ENCODE data around the gene ZDHHC19.

DNA sequence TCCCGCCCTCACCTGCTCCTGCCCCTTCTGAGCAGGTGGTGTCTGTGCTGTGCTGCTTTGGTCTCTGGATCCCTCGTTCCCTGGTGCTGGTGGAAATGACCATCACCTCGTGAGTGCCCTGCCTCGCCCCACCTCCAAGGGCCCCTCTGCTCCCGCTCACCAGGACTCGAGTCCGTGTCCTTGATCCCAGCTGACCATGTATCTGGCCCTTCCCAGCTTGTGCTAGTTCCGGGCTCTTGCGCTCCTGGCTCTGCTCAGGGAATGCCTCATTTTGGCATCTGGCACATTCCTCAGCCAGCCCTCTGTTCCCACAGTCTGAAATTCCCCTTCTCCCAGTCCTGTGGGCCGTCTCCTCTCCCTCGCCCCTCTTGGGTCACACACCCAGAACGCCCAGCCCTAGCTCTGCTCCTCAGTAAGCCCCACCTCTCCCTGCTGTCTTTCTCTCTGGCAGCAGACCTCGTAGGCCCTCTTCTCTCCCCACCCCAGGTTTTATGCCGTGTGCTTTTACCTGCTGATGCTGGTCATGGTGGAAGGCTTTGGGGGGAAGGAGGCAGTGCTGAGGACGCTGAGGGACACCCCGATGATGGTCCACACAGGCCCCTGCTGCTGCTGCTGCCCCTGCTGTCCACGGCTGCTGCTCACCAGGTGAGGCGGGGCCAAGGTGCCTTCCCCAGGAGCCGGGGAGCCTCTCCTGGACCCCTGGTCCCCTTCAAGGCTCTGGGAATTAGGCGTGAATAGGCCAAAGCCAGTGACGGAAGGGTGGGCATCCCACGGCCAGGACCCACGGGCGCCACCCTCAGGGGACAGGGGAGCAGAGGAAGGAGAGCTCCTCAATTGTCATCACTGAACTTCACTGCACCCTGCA, 16.7 kb upstream of the ZDHHC19 start:
- TF ChIP-seq, protein P1, sequence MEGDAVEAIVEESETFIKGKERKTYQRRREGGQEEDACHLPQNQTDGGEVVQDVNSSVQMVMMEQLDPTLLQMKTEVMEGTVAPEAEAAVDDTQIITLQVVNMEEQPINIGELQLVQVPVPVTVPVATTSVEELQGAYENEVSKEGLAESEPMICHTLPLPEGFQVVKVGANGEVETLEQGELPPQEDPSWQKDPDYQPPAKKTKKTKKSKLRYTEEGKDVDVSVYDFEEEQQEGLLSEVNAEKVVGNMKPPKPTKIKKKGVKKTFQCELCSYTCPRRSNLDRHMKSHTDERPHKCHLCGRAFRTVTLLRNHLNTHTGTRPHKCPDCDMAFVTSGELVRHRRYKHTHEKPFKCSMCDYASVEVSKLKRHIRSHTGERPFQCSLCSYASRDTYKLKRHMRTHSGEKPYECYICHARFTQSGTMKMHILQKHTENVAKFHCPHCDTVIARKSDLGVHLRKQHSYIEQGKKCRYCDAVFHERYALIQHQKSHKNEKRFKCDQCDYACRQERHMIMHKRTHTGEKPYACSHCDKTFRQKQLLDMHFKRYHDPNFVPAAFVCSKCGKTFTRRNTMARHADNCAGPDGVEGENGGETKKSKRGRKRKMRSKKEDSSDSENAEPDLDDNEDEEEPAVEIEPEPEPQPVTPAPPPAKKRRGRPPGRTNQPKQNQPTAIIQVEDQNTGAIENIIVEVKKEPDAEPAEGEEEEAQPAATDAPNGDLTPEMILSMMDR (IDR thresholded peaks at IDR 0.05), result no peak
- no peak for TF ChIP-seq POLR2A (IDR thresholded peaks at IDR 0.05)

Measured in thyroid gland (tissue), 4 donors.